SU-DHL-6 (cell line): ENCODE results near the gene BLM.

Experiments used
- H2AFZ ChIP-seq: fragments of 200-600 bp; sonication (generic); 2 replicates; pipeline ENCODE4 v1.6.1; 2014; ENCODE audit warnings: low read depth, mild to moderate bottlenecking, moderate library complexity, mixed read lengths, antibody characterized with exemption, low read length; ENCODE audit not compliant: severe bottlenecking
- H3F3A ChIP-seq: fragments of 200-600 bp; shearing (Covaris generic); 2 replicates; pipeline ENCODE4 v1.6.0; 2016; ENCODE audit warnings: antibody characterized with exemption, mild to moderate bottlenecking; ENCODE audit not compliant: insufficient read depth
- H3K27ac ChIP-seq: fragments of 200-600 bp; sonication (generic); 2 replicates; pipeline ENCODE4 v1.5.1; 2016; ENCODE audit warnings: low read depth, mild to moderate bottlenecking, low read length, moderate library complexity, mixed read lengths
- H3K27me3 ChIP-seq: fragments of 200-600 bp; sonication (generic), shearing (Covaris generic); 2 replicates; pipeline ENCODE4 v1.6.0; 2014; ENCODE audit warnings: mild to moderate bottlenecking, low read length
- H3K36me3 ChIP-seq: fragments of 200-600 bp; sonication (generic); 2 replicates; pipeline ENCODE4 v1.6.1; 2014; ENCODE audit warnings: mild to moderate bottlenecking, low read length, mixed read lengths
- H3K4me2 ChIP-seq: fragments of 300-600, 200-600 bp; shearing (Covaris generic), sonication (generic); 2 replicates; pipeline ENCODE4 v1.6.0; 2014; ENCODE audit warnings: low read length, low read depth, mild to moderate bottlenecking; ENCODE audit not compliant: poor library complexity, severe bottlenecking
- H3K4me3 ChIP-seq: fragments of 200-600 bp; sonication (generic); 2 replicates; pipeline ENCODE4 v1.5.1; 2014; ENCODE audit warnings: antibody characterized with exemption, low read length, mild to moderate bottlenecking, mixed read lengths; ENCODE audit not compliant: insufficient read depth, poor library complexity, severe bottlenecking
- H3K79me2 ChIP-seq: fragments of 200-600 bp; sonication (generic); 2 replicates; pipeline ENCODE4 v1.6.1; 2014; ENCODE audit warnings: mild to moderate bottlenecking, low read length, moderate library complexity; ENCODE audit not compliant: insufficient read depth
- H3K9ac ChIP-seq: fragments of 200-600 bp; sonication (generic); 2 replicates; pipeline ENCODE4 v1.7.0; 2014; ENCODE audit warnings: mild to moderate bottlenecking, low read length
- H3K9me2 ChIP-seq: fragments of 200-600 bp; sonication (generic); replicated peaks from 2 replicates; pipeline ENCODE4 v1.6.1; 2014; ENCODE audit warnings: low read length; ENCODE audit not compliant: insufficient read depth
- H3K9me3 ChIP-seq: fragments of 200-600 bp; sonication (generic); 2 replicates; pipeline ENCODE4 v1.6.1; 2014; ENCODE audit warnings: low read length, mixed read lengths; ENCODE audit not compliant: insufficient read depth
- H4K20me1 ChIP-seq: fragments of 200-600 bp; sonication (generic); 2 replicates; pipeline ENCODE4 v1.6.1; 2014; ENCODE audit warnings: low read depth, mild to moderate bottlenecking, antibody characterized with exemption, low read length, moderate library complexity, mixed read lengths
- CTCF ChIP-seq: fragments of 200-600 bp; sonication (generic); IDR thresholded peaks from one replicate; pipeline ENCODE4 v1.5.1; 2017; ENCODE audit warnings: antibody characterized with exemption, mild to moderate bottlenecking, low read length, moderate library complexity; ENCODE audit not compliant: insufficient read depth, poor library complexity, severe bottlenecking
- EZH2phosphoT487 ChIP-seq: fragments of 200-600 bp; sonication (generic), shearing (Covaris generic); conservative IDR thresholded peaks from 2 replicates; pipeline ENCODE4 v1.6.1; 2018; ENCODE audit warnings: mild to moderate bottlenecking, antibody characterized with exemption, low read length, moderate library complexity, mixed read lengths

BLM gene

GRCh38 chr15:90681480-90681879 is 35.7 kb upstream of the BLM start:
- no peak overlapping the region for H3K4me2 ChIP-seq
- H3K27me3 ChIP-seq: no peaks in the 10 kb centered on the region
- no peaks in the 10 kb centered on the region for H3F3A ChIP-seq
- H3K79me2 ChIP-seq: no peaks in the 10 kb centered on the region
- H4K20me1 ChIP-seq: no peaks in the 10 kb centered on the region
- TF ChIP-seq EZH2phosphoT487 (no peak), CTCF (no peak)
- H2AFZ ChIP-seq: no peak overlapping the region
- no peak overlapping the region for H3K27ac ChIP-seq
- H3K9me3 ChIP-seq: no peaks in the 10 kb centered on the region
- H3K9me2 ChIP-seq: no peaks in the 10 kb centered on the region
- H3K9ac ChIP-seq: no peak overlapping the region
- H3K36me3 ChIP-seq: no peaks in the 10 kb centered on the region
- no peak overlapping the region for H3K4me3 ChIP-seq

GRCh38 chr15:90683371-90683770 is 33.8 kb upstream of the BLM start:
- no peaks in the 10 kb centered on the region for H3K79me2 ChIP-seq
- H3K36me3 ChIP-seq: no peaks in the 10 kb centered on the region
- no peak overlapping the region for H3K4me3 ChIP-seq
- no peaks in the 10 kb centered on the region for H3F3A ChIP-seq
- no peak overlapping the region for H2AFZ ChIP-seq
- no peak overlapping the region for H3K4me2 ChIP-seq
- no peak overlapping the region for H3K27ac ChIP-seq
- H4K20me1 ChIP-seq: no peaks in the 10 kb centered on the region
- H3K27me3 ChIP-seq: no peaks in the 10 kb centered on the region
- H3K9ac ChIP-seq: no peak overlapping the region
- TF ChIP-seq EZH2phosphoT487 (no peak), CTCF (no peak)
- no peaks in the 10 kb centered on the region for H3K9me2 ChIP-seq
- H3K9me3 ChIP-seq: no peaks in the 10 kb centered on the region

DNA sequence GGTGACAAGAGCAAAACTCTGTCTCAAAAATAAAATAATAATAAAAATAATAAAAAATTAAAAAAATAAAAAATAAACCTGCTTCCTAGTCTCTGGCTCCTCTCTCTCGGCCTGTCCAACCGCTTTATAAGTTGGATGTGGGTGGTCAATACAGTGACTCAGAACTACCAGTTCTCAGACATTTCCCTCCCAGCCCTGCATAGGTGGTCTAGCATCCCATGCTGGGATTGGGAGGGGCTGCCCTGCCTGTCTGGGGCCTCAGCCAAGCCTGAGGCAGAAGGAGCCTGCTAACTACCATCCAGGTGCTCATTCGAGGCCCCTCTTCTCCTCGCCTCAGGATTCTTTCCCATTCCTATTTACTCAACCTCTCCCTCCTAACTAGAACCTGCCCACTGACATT is 33.3 kb upstream of the BLM start:
- H3K27ac ChIP-seq: no peak overlapping the region
- no peaks in the 10 kb centered on the region for H3K79me2 ChIP-seq
- no peaks in the 10 kb centered on the region for H3K9me3 ChIP-seq
- TF ChIP-seq EZH2phosphoT487 (no peak), CTCF (no peak)
- H3K27me3 ChIP-seq: no peaks in the 10 kb centered on the region
- no peak overlapping the region for H3K4me3 ChIP-seq
- H3K9me2 ChIP-seq: no peaks in the 10 kb centered on the region
- H3K9ac ChIP-seq: no peak overlapping the region
- no peak overlapping the region for H2AFZ ChIP-seq
- H4K20me1 ChIP-seq: no peaks in the 10 kb centered on the region
- no peaks in the 10 kb centered on the region for H3K36me3 ChIP-seq
- no peak overlapping the region for H3K4me2 ChIP-seq
- H3F3A ChIP-seq: no peaks in the 10 kb centered on the region

DNA sequence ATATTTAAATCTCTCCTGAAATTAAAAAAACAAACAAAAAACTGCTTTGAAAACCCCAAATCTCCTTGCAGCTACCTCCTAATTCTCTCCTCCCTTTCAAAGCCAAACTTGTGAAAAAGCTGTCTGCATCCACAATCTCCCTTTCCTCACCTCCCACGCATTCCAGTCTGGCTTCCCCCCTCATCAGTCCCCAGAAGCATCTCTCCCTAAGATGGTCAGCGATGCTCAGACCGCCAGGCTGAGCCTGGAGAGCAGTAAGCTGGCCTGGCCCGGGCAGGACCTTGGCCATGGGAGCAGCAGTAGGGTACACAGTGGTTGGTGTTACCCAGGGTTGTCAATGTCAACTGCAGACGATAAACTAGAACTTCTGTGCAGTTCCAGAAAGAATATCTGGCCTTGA is 32.9 kb upstream of the BLM start:
- Histone ChIP-seq H3K4me2 (no peak overlapping the region), H3K9me3 (no peaks in the 10 kb centered on the region), H3F3A (no peaks in the 10 kb centered on the region), H2AFZ (no peak overlapping the region), H3K4me3 (no peak overlapping the region), H3K27me3 (no peaks in the 10 kb centered on the region), H3K9me2 (no peaks in the 10 kb centered on the region), H3K79me2 (no peaks in the 10 kb centered on the region), H3K27ac (no peak overlapping the region), H4K20me1 (no peaks in the 10 kb centered on the region), H3K36me3 (no peaks in the 10 kb centered on the region), H3K9ac (no peak overlapping the region)
- TF ChIP-seq EZH2phosphoT487: no peak
- TF ChIP-seq CTCF: no peak
